NOMO-1 treated with DMSO at 0.1 percent for 48 hours (cell line): Measurements from ENCODE around the gene AHCY.

Source experiments
- DNase-seq: peaks from one replicate; lab custom pipeline; 2025; ENCODE audit not compliant: unreplicated experiment; lab: John Stamatoyannopoulos, UW

The AHCY gene

DNA sequence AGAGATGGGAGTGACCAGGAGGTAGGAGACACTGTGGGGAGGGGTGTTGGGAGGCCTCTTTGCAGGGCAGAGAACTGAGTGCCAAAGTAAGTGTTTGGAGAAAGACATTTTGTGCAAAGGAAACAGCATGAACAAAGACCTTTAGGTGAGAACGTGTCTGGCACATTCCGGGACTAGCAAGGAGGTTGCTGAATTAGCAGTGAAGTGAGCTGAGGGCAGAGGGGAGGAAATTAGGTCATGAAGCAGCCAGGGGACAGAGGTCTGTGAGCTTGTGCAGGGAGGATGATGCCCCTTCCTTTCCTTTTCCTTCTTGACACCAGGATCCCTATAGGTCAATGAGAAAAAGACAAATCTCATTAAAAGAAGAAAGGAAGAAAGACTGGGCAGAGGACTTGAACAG, 21.4 kb upstream of the AHCY start:
- no peak for DNase-seq

DNA sequence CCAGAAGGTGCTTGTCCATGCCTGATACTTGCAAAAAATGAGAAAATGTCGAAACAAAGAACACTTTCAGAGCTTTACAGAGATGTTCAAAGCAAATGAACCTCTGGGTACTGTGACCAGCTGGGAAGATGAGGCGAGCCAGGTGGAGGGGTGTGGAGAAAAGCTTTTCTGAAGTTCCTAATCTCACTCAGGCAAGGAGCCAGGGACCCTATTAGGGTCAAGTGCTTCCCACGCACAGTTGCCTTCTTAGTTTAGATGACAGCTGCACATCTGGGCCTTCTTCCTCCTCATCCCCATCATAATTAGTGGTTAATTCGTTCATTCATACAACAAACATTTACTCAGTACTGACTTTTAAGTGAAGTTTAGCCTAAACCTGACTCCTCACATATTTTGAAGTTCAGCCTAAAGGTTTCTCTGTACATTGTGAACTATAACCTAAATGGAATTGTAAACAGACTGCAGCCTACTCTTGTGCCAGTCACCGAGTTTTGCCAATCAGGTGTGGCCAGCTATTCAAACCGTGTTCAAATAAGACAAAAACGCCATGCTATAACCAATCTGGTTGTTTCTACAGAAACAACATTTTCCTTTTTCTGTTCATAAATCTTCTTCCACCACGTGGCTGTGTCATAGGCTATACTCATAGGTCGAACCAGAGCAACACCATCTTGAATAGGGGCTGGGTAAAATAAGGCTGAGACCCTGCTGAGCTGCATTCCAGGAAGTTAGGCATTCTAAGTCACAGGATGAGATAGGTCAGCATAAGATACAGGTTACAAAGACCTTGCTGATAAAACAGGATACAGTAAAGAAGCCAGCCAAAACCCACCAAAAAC, 19.3 kb upstream of the AHCY start:
- DNase-seq = no peak

DNA sequence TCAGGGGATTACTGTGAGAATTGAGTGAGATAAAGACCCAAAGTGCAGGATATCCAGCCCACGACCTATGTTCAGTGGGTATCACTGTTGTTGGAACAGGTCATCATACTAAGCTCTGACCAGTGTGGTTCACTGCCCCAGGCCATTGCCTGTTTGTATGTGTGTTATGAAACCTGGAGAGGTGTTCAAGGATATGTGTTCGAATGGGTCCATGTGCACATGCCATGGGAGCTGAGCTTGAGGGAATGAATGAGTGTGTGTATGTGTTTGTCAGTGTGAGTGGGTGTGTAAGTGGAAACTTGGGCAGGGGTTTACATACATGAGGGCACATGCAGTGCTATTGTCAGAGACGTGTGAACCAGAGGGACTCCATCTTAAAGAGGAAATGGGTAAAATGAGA, 17.7 kb upstream of the AHCY start:
- no peak for DNase-seq

DNA sequence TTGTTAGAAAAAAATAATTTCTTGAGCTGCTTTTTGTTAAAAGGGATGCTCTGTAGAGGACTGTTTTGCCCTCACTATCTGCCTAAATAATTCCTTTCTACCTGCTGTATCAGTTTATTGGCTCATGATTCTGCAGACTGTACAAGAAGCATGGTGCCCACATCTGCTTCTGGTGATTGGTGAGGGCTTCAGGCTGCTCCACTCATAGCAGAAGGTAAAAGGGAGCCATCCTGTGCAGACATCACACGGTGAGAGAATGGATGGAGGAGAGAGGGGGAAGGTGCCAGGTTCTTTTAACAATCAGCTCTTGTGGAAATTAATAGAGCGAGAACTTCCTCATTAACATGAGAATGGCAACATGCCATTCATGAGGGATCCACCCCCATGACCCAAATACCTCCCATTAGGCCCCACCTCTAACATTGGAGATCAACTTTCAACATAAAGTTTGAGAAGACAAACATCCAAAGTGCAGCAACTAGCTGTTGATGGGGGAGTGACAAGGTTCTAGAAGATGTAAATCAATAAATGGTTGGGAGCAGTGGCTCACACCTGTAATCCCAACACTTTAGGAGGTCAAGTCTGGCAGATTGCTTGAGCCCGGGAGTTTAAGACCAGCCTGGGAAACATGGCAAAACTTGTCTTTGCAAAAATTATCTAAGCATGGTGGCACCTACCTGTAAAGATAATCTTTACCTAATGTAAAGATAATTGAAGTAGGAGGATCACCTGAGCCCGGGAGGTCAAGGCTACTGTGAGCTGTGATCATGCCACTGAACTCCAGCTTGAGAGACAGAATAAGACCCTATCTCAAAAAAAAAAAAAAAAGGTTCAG, 15.7 kb upstream of the AHCY start:
- no peak for DNase-seq

DNA sequence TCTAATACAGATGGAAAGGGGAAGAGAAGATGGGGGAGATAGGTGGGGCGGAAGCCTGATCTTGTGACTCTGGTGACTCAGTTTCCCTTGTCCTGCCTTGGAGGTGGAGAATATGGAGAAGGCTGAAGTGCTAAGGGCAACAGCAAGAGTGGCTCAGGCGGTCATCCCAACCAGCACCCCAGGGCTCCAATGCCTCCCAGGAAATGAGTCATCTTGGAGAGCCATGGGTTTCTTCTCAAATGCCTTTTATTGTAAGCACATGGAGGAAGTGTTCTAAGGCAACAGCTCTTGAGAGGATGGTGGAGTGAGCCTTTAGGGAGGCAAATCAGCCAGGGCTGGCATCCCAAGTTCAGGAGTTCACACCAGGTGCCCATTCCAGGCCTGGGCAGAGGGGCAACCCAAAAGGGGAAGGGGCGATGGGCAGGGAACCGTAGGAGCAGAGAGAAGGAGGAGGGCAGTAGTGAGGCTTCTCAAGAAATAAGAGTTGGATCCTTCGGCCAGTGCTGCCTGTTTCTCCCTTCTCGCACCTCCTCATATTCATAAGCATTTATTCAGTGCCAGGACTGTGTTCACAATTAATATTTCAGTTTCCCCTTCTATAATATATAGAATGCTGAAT, 13.2 kb upstream of the AHCY start:
- DNase-seq = no peak

DNA sequence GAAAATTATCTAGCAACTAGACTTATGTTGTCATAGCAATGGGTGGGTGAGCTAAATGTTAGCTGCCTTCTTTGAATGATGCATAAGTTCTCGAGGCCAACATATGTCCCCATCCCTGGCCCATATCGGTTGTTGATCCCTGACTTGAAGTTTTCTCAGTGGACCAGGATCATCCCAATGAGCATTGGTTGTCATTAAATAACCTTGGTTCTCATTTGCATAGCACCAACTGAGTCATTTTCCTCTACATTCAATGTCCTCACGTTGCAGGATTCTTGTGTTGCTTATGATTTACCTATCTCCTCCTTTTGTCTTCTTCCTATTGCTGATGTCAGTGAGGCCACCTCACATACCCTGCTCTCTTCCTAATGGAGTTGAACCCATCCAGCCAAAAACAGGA, 12.1 kb upstream of the AHCY start:
- DNase-seq = no peak

DNA sequence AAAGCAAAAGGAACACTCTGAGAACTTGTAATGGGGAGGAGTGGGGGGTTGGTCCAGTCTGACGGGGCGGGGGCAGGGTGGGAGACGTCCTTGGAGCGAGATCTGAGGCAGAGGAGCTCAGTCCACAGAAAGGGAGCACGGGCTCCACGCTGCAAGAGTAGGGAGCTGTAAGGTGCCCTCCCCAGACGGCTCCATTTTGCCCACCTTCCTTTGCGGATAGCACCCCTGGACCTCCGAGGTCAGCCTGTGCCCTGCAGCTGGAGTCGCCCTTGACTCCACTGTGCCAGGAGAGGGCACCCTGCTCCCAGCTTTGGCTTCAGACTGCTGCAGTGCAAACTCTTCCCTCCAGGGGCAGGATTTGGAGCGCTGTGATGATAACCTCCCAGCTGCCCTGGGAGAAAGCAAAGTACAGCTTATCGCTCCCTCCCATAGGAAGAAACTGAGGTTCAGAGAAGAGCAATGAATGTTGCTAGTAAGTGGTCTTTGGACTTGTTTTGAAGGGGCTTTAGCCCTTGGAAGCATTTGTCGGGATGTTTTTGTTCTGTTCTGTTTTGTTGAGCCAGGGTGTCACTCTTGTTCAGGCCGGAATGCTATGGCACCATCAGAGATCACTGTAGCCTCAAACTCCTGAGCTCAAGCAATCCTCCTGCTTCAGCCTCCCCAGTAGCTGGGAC, 9.5 kb upstream of the AHCY start:
- peak; percentile 85 for DNase-seq

DNA sequence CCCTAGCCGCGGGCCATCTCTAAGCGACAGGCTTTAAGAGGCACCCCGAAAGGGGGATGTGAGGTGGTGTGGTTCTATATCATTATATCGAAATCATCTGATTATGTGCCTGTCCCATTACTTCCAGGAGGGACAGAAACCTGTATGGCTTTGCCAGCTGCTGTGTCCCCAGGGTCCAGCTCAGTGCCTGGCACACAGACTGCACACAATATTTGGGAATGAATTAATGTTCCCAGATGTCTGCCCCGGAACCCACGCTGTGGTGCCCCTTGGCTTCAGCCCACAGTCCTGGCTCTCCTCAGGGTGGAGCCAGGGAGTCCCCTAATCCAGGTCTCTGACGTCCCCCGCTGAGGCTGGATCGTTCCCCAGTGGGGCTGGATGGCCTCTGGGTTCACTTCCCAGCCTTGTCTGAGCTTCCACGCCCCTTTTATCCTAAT, 8.9 kb upstream of the AHCY start:
- no peak for DNase-seq

DNA sequence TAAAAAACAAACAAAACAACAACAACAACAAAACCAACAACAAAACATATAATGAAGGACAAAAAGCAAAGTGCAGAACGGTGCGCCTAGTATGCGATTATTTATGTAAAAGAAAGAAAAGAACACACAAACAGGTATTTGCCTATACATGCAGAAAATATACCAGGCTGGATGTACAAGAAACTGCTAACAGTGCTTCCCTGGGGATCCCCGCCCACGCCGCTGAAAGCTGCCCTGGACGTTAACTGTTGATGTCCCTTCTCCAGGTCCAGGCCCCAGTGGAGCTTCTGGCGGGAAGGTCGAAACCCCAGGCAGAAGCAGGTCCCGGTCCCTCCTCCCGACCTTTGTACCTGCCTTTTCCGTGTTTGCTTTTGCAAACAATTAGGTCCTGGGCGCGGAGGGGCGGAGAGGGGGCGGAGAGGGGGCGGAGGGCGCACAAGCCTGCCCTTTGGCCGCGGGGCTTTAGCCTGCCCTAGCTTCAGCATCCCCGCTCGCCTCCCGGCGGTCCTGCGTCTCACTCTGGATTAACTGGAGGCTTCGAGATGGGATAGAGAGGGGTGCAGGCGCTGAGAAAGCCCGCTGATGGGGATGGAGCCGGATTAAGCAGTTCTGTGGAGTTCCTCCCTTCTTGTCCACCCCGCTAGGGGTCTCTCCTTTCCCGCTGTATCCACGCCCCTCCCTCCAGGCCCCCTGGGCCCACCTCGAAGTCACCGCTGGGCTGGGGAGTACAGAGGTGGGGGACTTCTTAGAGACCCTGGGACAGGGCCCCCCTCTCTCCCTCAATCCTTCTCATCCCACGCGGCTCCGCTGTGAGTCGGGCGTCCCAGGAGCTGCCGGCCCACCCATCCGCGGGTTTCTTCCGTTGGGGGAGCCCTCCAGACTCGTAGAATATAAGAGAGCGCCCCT, 8.2 kb upstream of the AHCY start:
- no peak for DNase-seq

DNA sequence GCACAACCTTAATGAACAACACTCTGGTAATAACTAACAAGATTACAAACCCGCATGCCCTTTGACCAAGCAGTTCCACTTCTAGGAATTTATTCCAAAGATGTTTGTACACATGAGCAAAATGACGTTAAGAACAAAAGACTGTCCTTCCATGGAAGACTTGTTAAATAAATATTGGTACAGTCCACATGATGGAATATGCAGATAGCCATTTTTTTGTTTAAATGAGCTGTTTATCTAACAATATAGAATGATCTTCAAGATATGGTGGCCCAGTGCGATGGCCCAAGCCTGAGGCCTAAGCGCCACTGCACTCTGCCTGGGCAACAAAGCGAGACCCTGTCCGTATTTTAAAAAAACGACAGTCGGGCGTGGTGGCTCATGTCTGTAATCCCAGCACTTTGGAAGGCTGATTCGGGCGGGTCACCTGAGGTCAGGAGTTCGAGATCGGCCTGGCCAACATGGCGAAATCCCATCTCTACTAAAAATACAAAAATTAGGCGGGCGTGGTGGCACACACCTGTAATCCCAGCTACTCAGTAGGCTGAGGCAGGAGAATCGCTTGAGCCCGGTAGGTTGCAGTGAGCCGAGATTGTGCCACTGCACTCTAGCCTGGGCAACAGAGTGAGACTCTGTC, 7.4 kb upstream of the AHCY start:
- no peak for DNase-seq

DNA sequence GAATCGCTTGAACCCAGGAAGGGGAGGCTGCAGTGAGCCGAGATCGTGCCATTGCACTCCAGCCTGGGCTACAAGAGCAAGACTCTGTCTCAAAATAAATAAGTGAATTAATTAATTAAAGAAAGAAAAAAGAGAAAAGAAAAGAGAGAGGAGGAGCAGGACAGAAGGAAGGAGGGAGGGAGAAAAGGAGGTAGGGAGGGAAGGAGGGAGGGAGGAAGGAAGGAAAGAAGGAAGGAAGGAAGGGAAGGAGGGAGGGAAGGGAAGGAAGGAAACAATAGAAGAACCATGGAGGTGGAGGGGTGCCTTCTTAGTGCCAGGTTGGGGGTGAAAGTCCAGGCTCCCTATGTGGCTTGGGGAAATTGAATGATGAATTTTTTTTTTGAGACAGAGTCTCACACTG, 6.5 kb upstream of the AHCY start:
- DNase-seq = no peak

DNA sequence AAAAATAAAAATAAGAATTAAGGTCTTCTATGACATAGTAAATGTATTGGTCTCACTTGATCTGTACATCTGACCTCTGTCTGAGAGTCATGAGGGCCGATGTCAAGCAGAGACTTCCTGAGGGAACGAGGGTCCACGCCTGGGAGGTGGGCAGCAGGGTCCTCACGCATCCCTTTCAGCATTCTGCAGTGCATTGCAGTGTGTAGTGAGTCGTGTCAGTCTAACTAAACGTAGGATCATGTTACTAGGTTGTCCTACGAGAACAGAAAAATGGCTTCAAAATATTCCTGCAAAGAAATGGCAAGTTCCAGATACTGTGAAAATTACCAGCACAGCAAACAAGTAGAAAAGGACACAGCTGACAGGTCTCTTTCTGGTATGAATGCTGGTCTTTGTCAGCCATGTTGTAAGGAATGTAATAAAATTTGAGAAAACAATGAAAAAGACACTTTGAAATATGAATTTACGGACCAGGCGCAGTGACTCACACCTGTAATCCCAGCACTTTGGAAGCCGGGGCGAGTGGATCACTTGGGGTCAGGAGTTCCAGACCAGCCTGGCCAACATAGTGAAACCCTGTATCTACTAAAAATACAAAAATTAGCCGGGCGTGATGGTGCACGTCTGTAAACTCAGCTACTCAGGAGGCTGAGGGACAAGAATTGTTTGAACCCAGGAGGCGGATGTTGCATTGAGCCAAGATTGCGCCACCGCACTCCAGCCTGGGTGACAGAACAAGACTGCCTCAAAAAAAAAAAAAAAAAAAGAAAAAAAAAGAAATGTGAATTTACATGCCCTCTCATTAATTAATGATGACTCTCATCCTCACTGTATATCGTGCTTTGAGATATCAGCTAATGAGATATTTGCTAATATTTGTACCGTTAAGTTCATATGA, 2.4 kb upstream of the AHCY start:
- peak; percentile 43 for DNase-seq

DNA sequence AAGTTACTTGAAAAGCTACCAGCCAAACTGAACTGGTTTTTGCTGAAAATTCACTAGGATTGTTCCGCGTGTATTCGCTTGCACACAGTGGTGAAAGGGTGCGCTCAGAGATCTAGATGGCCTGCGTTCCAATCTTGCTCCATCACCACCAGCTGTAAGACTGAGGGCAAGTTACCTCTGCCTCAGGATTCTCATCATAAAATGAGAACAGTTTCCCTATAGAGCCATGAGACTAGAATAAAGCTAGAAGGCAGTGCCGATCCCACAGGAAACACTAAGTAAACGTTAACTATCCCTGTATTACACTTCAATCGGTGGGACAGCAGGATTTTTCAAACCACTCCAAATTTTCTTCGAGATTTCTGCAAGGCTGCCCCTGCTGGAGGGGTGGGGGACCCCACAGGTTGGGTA, 838 bp downstream of the AHCY start:
- DNase-seq = peak; percentile 34

DNA sequence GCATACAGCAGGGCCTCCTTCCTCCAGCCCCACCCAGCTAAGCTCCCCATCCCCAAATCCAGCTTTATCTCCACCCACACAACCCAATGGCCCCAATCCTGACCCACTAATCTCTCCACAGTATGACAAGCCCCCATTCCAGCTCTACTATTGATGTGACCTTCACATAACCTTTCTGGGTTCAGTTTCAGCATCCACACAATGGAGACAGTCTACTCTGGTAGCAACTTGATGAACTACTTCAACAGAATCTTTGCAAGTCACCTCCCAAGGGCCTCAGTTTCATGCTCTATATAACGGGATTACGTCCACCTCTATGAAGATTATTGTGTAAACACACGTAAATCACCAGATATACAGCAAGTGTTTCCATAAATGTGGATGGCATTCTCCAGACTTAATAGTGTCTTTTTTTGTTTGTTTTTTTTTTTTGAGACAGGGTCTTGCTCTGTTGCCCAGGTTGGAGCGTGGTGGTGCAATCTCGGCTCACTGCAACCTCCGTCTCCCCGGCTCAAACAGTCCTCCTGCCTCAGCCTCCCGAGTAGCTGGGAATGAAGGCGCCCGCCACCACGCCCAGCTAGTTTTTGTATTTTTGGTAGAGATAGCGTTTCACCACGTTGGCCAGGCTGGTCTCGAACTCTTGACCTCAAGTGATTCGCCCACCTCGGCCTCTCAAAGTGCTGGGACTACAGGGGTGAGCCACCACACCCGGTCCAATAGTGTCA, 1.4 kb downstream of the AHCY start:
- no peak for DNase-seq

DNA sequence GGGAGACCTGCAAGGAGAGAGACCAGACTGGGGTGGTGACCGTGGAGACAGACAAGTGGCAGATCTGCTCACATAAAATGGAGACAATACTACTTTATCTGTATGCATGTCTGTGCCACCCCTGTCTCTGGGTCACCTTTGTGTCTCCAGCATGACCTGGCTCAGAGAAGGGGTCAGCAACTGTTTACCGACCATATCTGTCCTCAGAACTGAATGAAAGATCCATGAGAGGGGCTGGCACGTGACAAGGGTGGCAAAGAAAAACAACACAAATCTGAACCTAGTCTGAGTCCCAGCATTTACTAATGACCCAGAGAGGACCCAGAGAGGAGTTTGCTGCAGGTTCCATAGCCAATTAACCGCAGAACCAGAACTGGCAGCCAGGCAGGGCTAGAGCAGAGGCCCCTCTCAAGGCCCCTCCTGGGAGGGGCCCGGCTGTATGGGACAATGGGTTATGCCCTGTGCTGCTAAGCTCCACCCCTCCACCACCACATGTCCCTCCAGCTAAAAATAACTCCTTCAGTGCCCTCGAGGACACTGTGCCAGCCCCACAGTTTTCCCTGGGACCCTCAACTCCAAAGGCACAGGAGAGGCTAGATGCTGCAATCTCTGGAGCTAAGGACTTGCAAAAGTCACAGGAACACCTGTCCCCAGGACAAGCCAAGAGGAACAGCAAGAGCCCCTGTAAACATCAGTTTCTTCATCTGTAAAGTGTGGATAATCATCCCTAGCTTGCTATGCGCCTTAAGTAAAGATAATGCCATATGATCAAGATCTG, 2.2 kb downstream of the AHCY start:
- no peak for DNase-seq

DNA sequence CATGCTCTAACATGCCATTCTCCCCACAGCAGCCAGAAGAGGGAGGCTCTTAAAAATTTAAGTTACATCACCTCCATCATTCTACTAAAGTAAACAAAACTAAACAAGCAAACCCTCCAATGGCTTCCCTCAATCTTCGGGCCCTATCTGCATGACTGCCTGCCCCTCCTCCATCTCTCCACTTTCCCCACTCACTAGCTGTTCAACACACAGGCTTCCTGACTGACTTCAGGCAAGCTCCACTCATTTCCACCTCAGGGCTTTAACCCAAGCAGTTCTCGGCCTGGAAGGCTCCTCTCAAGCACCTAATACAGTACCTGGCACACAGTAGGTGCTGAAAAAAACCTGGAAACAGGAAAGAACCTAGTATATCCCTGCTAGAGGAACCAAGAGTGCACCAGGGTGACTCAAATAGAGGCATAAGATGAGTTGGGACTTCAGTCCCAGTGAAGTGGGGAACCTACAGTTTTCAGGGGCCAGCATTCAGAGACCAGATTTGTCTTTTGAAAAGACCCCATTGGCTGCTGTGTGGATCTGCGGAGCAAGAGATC, 2.8 kb downstream of the AHCY start:
- no peak for DNase-seq
